KMS-11 (cell line): ENCODE measurements around the gene FBXO38.

ENCODE experiments used
- H2AFZ ChIP-seq: fragments of 200-600 bp; sonication (generic); 2 replicates; pipeline ENCODE4 v1.6.1; 2016; ENCODE audit warnings: antibody characterized with exemption, mixed run types, low read depth
- H3K27ac ChIP-seq: fragments of 200-600 bp; sonication (generic); 2 replicates; pipeline ENCODE4 v1.6.1; 2016; ENCODE audit warnings: mild to moderate bottlenecking, mixed run types
- H3K27me3 ChIP-seq: fragments of 200-600 bp; sonication (generic); 2 replicates; pipeline ENCODE4 v1.6.1; 2017; ENCODE audit warnings: mild to moderate bottlenecking, low read depth, mixed run types, moderate library complexity; ENCODE audit not compliant: insufficient read depth
- H3K36me3 ChIP-seq: fragments of 200-600 bp; sonication (generic); 2 replicates; pipeline ENCODE4 v1.6.1; 2017; ENCODE audit warnings: mild to moderate bottlenecking, mixed run types; ENCODE audit not compliant: insufficient read depth
- H3K4me1 ChIP-seq: fragments of 200-600 bp; sonication (generic); 2 replicates; pipeline ENCODE4 v1.6.1; 2016; ENCODE audit warnings: mild to moderate bottlenecking, low read depth, mixed run types; ENCODE audit not compliant: poor library complexity, severe bottlenecking
- H3K4me2 ChIP-seq: fragments of 200-600 bp; sonication (generic); 2 replicates; pipeline ENCODE4 v1.7.0; 2016; ENCODE audit warnings: mild to moderate bottlenecking, mixed run types
- H3K4me3 ChIP-seq: fragments of 200-600 bp; sonication (generic); IDR thresholded peaks from 2 replicates; pipeline ENCODE4 v1.6.1; 2017; ENCODE audit warnings: low read depth, low read length, mixed read lengths; ENCODE audit not compliant: insufficient read depth
- H3K79me2 ChIP-seq: fragments of 200-600 bp; sonication (generic); 2 replicates; pipeline ENCODE4 v1.6.1; 2016; ENCODE audit warnings: low read depth, mixed run types; ENCODE audit not compliant: insufficient read depth
- H3K9ac ChIP-seq: fragments of 200-600 bp; sonication (generic); 2 replicates; pipeline ENCODE4 v1.6.1; 2016; ENCODE audit warnings: mild to moderate bottlenecking, mixed run types
- H4K20me1 ChIP-seq: fragments of 200-600 bp; sonication (generic); 2 replicates; pipeline ENCODE4 v1.6.1; 2016; ENCODE audit warnings: mild to moderate bottlenecking, mixed run types; ENCODE audit not compliant: insufficient read depth
- TF ChIP-seq, protein P1 (sequence below): fragments of 200-600 bp; sonication (generic); conservative IDR thresholded peaks from 2 replicates; pipeline ENCODE4 v1.6.1; 2017; ENCODE audit warnings: low read depth, mild to moderate bottlenecking, antibody characterized with exemption, low read length, moderate library complexity, mixed read lengths

Gene FBXO38

DNA sequence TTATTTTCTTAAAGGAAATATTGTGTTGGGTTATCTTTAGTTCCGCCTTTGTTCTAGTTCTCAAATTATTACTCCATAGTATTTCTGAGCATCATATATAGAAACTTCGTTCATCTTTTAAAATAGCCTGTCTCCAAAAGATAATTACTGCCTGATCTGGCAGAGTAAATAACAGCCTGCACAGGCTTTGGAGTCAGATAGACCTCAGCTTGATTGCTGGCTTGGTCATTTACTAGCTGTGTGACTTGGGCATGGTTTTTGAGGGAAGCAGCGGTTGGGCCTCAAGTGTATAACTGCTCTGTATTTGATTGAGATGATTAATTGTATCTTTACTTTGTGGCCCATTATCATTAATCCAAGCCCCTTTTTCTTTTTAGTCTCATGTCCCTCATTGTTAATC is 50.1 kb downstream of the FBXO38 start:
- peaks cover 8% of the 10 kb centered on the region for H3K4me1 ChIP-seq
- no peak overlapping the region for H3K4me3 ChIP-seq
- H3K27me3 ChIP-seq = no peaks in the 10 kb centered on the region
- H4K20me1 ChIP-seq = no peaks in the 10 kb centered on the region
- H2AFZ ChIP-seq = no peak overlapping the region
- no peak overlapping the region for H3K9ac ChIP-seq
- H3K27ac ChIP-seq = no peak overlapping the region
- no peaks in the 10 kb centered on the region for H3K36me3 ChIP-seq
- H3K4me2 ChIP-seq = no peak overlapping the region
- TF ChIP-seq, protein P1, sequence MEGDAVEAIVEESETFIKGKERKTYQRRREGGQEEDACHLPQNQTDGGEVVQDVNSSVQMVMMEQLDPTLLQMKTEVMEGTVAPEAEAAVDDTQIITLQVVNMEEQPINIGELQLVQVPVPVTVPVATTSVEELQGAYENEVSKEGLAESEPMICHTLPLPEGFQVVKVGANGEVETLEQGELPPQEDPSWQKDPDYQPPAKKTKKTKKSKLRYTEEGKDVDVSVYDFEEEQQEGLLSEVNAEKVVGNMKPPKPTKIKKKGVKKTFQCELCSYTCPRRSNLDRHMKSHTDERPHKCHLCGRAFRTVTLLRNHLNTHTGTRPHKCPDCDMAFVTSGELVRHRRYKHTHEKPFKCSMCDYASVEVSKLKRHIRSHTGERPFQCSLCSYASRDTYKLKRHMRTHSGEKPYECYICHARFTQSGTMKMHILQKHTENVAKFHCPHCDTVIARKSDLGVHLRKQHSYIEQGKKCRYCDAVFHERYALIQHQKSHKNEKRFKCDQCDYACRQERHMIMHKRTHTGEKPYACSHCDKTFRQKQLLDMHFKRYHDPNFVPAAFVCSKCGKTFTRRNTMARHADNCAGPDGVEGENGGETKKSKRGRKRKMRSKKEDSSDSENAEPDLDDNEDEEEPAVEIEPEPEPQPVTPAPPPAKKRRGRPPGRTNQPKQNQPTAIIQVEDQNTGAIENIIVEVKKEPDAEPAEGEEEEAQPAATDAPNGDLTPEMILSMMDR = no peak
- no peaks in the 10 kb centered on the region for H3K79me2 ChIP-seq

DNA sequence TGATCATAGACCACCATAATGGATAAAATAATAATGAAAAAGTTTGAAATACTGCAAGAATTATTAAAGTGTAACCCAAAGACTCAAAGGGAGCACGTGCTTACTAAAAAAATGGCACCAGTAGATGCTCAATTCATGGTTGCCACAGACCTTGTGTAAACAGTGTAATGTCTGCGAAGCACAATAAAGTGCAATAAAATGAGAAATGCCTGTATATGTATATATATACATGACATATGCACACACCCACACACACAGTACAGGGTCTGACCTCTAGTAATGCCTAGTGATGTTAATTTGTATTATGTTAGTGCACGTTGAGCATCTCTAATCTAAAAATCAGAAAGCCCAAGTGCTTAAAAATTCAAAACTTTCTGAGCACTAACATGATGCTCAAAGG is 52.3 kb downstream of the FBXO38 start:
- H3K79me2 ChIP-seq = no peaks in the 10 kb centered on the region
- H3K9ac ChIP-seq = no peak overlapping the region
- no peak overlapping the region for H3K27ac ChIP-seq

DNA sequence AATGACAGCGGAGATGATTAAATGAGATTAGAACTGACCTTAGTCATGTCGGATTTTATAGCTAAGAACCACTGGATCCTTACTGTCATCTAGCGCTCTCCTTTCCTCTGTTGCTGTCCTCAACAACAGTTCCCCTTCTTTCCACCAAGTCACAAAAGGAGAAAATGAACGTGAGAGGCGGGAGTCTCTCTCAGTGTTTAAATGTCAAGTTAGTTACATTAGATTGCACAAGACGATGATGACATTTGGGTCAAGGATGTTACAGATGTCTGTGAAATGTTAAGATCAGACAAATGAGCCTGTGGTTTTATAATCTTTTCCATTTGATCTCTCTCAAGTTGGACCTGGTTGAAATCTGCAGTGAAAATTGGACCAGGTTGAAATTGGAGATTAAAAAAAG is 53.5 kb downstream of the FBXO38 start:
- TF ChIP-seq, protein P1 = no peak
- Histone ChIP-seq H3K27me3 (no peaks in the 10 kb centered on the region), H2AFZ (no peak overlapping the region), H3K9ac (no peak overlapping the region), H3K4me2 (no peak overlapping the region), H3K4me1 (no peaks in the 10 kb centered on the region), H3K79me2 (no peaks in the 10 kb centered on the region), H3K36me3 (no peaks in the 10 kb centered on the region), H4K20me1 (no peaks in the 10 kb centered on the region; the same call in 1 of the 2 replicates), H3K4me3 (no peak overlapping the region), H3K27ac (no peak overlapping the region)

More for the DNA sequence above, 52.3 kb downstream of the FBXO38 start:
- no peaks in the 10 kb centered on the region for H3K27me3 ChIP-seq
- H3K4me3 ChIP-seq = no peak overlapping the region
- no peaks in the 10 kb centered on the region for H3K36me3 ChIP-seq
- H4K20me1 ChIP-seq = no peaks in the 10 kb centered on the region; the same call in 1 of the 2 replicates
- no peak overlapping the region for H3K4me2 ChIP-seq
- no peaks in the 10 kb centered on the region for H3K4me1 ChIP-seq
- TF ChIP-seq, protein P1 = no peak
- no peak overlapping the region for H2AFZ ChIP-seq

DNA sequence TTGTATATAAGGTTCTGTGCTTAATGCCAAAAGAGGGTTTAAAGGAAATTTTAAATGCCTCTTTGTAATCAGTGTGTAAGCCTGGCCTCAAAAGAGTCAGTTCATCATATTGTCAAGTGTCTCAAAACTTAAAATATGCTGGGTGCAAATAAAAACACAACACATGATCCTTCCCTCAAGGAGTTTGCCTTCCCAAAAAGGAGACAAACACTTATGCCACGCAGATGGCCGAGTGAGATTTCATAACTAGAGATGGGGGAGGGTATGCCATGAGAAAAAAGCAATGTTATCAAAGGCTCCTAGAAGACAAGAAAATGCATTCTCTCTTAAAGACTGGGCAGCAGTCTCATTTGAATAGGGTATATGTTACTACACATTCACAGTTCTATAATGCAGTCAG is 55.2 kb downstream of the FBXO38 start:
- TF ChIP-seq, protein P1 = no peak
- Histone ChIP-seq H3K27ac (no peak overlapping the region), H3K27me3 (no peaks in the 10 kb centered on the region), H3K79me2 (no peaks in the 10 kb centered on the region), H2AFZ (no peak overlapping the region), H3K9ac (no peak overlapping the region), H4K20me1 (no peaks in the 10 kb centered on the region; the same call in 1 of the 2 replicates), H3K4me3 (no peak overlapping the region), H3K4me2 (no peak overlapping the region), H3K4me1 (no peaks in the 10 kb centered on the region), H3K36me3 (no peaks in the 10 kb centered on the region)

DNA sequence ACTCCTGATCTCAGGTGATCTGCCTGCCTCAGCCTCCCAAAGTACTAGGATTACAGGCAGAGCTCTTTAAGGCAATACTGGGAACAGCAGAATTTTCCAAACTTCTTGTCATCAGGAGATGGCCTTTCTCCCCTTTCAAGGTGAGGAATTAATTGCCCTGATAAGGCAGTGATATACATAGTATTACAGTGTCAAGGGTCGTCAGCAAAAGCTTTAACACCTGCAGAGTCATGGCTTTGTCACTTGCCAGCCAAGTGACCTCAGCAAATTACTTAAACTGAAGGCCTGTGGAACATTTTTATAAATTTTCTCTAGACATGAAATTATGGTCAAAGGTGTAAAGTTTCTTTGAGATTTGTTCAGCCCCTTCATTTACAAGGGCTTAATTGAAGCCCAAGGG is 59.5 kb downstream of the FBXO38 start:
- Histone ChIP-seq H4K20me1 (no peaks in the 10 kb centered on the region; the same call in 1 of the 2 replicates), H3K36me3 (no peaks in the 10 kb centered on the region), H3K79me2 (no peaks in the 10 kb centered on the region), H3K4me1 (no peaks in the 10 kb centered on the region), H2AFZ (no peak overlapping the region), H3K27ac (no peak overlapping the region), H3K27me3 (no peaks in the 10 kb centered on the region), H3K4me3 (no peak overlapping the region), H3K4me2 (no peak overlapping the region), H3K9ac (no peak overlapping the region)
- TF ChIP-seq, protein P1 = no peak
